ELR (cell line): ENCODE measurements around the gene HOXC13.

Source experiments
- DNase-seq: peaks from one replicate; pipeline ENCODE4 v3.0.0-alpha.2; 2015; ENCODE audit warnings: low read depth

Gene HOXC13

DNA sequence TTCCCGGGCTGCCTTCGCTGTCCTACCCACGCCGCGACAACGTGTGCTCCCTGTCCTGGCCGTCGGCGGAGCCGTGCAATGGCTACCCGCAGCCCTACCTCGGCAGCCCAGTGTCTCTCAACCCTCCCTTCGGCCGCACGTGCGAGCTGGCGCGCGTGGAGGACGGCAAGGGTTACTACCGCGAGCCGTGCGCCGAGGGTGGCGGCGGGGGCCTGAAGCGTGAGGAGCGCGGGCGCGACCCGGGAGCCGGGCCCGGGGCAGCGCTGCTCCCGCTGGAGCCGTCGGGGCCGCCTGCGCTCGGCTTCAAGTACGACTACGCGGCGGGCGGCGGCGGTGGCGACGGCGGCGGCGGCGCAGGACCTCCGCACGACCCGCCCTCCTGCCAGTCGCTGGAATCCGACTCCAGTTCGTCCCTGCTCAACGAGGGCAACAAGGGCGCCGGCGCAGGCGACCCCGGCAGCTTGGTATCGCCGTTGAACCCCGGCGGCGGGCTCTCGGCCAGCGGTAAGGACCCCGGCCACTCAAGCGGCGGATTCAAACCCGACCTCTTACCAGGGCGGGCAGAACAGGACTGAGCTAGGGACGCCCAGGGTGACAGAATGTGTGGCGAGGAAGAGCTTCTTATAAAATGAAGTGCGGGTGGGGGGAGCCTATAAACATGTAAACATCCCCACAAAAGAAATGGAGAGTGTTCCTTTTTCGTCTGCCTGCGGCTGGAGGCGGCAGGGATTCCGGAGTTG lies 16.6 kb downstream of the HOXC13 start:
- no peak for DNase-seq

- DNase-seq: no peak
Measured at GRCh38 chr12:53955776-53956250, 17.2 kb downstream of the HOXC13 start.

DNA sequence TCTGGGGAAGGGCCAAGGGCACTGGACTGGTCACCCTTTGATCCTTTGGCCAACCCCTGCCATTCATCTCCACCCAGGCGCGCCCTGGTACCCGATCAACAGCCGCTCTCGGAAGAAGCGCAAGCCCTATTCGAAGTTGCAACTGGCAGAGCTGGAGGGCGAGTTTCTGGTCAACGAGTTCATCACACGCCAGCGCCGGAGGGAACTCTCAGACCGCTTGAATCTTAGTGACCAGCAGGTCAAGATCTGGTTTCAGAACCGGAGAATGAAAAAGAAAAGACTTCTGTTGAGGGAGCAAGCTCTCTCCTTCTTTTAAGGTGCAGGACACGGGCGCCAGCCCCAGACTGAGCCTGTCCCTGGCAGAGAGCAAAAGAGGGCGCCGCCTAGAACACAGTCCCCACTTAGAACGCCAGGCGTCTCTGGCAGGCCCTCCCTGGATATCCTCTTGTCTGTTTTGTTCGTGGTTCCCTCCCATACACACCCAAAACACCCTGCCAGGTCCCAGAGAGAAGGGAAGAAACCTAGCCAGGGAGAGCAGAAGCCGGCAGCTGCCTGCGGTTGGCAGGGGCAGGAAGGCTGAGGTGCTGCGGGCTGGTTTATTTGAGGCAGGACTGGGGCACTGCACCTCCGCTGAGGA lies 17.7 kb downstream of the HOXC13 start:
- no peak for DNase-seq

DNA sequence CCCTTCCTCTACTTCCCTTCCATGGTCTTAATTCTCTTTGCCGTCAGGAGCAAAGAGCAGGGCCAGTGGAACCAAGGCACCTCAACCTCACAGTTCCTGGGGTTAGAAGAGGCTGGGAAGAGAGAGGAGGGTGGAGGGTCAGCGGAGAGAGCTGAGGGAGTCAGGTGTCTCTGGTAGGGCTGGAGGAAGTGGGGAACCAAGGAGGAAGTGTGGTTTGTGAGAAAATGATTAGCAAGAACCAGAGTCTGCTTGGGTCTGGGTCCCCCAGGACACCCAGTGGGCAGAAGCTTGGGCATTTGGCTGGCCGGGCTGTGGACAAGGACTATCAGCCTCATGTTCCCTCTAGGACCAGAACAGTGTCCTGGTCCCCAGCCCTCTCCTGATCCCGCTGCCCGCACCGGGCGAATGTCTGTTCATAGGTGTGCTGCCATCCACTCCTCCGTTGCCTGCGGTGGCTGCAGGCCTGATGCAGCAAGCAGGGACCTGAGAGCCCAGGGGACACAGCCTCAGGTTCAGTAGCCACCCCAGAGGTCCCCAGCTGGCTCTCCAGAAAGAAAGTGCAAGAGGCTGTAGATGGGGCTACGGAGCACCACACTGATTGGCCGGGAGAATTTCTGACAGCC lies 18.4 kb downstream of the HOXC13 start:
- DNase-seq: no peak

GRCh38 chr12:53958128-53958527 lies 19.5 kb downstream of the HOXC13 start:
- no peak for DNase-seq

DNA sequence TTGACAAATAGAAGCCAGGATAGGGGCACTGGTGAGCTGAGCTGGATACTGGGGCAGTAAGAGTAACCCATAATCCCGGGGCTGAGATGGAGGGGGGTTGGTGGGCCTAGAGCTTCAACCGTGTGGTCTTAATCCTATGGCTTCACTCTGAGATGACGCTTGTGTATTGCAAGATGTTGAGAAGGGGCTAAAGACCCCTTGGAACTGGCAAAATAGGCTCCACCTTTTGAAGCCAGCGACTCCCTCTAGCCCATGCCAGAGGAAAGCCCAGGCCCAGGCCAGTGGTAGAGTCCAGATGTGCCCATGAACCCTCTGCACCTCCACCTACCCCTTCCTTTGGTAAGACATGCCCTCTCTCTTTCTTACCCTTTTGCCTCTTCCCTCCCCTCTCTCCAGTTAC lies 20.7 kb downstream of the HOXC13 start:
- DNase-seq: no peak

GRCh38 chr12:53960187-53961024 lies 21.8 kb downstream of the HOXC13 start:
- no peak for DNase-seq

GRCh38 chr12:53961025-53961761 lies 22.6 kb downstream of the HOXC13 start:
- no peak for DNase-seq

DNA sequence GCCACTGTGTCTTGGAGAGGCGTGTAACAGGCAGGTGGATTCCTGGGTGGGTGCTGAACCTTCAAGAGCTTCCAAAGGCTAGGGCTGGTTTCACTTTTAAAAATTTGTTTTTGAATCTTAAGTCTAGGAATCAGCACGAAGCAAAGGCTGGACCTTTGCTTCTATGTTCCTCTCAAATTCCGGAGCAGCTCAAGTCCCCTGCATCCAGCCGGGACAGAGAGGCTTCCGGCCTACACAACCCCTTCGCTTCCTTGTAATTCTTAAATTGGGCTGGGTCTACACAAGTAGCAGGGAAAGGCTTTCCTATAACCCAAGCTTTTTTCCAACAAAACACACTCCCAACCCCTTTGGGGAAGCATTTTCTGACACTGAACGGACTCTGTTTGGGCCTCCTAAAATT lies 24.4 kb downstream of the HOXC13 start:
- DNase-seq: no peak

GRCh38 chr12:53963434-53964314 lies 25.0 kb downstream of the HOXC13 start:
- peak; percentile 49 for DNase-seq

- DNase-seq: peak; percentile 20
Measured at GRCh38 chr12:53964315-53964713, 25.7 kb downstream of the HOXC13 start.

- peak; percentile 75 for DNase-seq
Measured at GRCh38 chr12:53965281-53966084, 26.9 kb downstream of the HOXC13 start.

GRCh38 chr12:53966085-53966384 lies 27.4 kb downstream of the HOXC13 start:
- no peak for DNase-seq

- DNase-seq: peak; percentile 58
Measured at GRCh38 chr12:53966385-53967133, 27.9 kb downstream of the HOXC13 start.

GRCh38 chr12:53967421-53967925 lies 28.8 kb downstream of the HOXC13 start:
- peak; percentile 51 for DNase-seq

DNA sequence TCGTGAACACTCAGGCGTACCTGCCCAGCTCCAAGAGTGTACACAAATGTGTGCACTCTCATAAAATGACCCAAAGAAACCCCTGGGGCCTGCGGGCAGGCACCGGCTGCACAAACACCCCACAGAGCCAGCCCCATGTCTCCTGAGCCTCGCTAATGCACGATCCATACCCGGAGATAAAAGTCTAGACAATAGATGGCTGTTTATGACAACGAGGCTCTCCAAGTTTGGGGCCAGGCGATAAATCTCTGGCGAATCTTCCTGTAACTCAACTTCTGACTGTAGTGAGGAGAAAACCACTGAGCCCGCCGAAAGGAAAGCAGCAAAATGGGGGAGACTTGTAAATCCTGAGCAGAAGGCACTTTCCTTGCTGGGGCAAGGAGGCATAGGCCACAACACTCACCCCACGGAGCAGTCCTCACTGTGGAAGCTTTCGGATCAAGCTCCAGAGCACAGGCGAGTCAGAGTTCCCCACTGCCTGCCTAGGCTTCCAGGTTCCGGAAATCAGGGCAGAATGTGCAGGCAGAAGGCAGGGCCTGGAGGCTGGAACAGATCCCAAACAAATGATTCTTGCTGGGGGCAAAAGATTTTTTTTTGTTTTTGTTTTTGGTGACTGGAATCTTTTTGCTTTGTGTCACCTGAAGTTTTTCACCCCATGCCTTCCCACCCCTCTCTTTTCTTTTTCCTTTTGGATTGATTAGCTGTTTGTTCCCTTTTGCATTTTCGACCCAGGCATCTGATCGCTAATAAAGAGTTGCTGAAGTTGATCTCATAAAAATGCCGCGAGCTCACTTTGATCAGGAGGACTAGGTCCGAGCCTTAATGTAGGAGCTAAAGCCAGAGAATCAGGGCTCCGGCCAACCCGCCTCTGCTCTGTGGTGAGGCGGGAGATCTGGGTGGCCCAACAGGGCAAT lies 29.8 kb downstream of the HOXC13 start:
- DNase-seq: peak; percentile 58

DNA sequence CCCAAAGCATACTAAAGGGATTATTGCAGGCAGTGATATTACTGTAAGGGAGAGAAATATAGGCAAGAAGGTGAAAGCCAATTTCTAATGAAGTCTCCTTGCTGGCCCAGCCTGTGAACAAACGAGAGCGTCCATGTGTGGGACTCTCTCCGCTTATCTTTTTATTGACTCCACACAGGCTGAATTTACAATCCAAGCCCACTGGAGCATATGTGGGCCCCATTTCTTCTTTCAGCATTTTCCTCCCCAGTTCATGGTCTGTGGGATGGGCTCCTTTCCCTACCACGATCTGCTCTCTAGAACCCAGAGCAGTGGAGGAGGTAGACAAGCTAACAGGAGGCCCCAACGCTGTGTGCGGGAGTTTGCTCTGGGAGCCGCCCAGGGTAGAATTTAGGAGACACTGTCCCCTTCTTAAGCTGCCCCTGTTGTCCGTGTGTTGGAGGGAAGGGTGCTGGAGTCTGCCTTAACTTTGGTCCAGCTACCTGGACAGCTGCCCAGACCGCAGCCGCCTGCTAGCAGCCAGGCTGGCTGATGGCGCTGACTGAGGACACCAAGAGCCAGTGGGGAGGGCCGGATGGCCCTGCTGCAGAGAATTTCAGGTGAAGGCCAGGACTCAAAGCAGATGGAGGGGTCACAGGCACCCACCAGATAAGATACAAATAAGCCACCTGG lies 31.1 kb downstream of the HOXC13 start:
- no peak for DNase-seq
